Ovary (tissue), 3 donors: ENCODE results near the gene WDFY4.

ENCODE experiments used
- POLR2A ChIP-seq: fragments of 450-650 bp; IDR thresholded peaks from one replicate; pipeline ENCODE4 v1.6.1; 2017; ENCODE audit warnings: antibody characterized with exemption, mild to moderate bottlenecking, moderate library complexity
- TF ChIP-seq, protein P1 (sequence below), 3 donors: fragments of 450-650 bp in 2 of 3; fragments of 200-600 bp in 1 of 3; IDR thresholded peaks; one replicate each; pipeline versions ENCODE4 v1.5.1 to v1.8.0; 2016 to 2022; ENCODE audit warnings: antibody characterized with exemption in 3 of 3, mild to moderate bottlenecking in 1 of 3
- donor health status: DM: no; HTN: no; CAD: no.

GRCh38 chr10:48947690-48948469, 263.2 kb downstream of the WDFY4 start:
- no peak for TF ChIP-seq POLR2A
- TF ChIP-seq, protein P1, sequence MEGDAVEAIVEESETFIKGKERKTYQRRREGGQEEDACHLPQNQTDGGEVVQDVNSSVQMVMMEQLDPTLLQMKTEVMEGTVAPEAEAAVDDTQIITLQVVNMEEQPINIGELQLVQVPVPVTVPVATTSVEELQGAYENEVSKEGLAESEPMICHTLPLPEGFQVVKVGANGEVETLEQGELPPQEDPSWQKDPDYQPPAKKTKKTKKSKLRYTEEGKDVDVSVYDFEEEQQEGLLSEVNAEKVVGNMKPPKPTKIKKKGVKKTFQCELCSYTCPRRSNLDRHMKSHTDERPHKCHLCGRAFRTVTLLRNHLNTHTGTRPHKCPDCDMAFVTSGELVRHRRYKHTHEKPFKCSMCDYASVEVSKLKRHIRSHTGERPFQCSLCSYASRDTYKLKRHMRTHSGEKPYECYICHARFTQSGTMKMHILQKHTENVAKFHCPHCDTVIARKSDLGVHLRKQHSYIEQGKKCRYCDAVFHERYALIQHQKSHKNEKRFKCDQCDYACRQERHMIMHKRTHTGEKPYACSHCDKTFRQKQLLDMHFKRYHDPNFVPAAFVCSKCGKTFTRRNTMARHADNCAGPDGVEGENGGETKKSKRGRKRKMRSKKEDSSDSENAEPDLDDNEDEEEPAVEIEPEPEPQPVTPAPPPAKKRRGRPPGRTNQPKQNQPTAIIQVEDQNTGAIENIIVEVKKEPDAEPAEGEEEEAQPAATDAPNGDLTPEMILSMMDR (IDR thresholded peaks at IDR 0.05) = no peak
